Neural cell (in vitro differentiated cells): ENCODE data around the gene RASL12. TPM values are rescaled to one million over a fixed set of nuclear protein-coding genes. Genes with fewer than 3 reads are reported as not detected.
"Not testable (repeated sequence)": the region's sequence is repeated elsewhere in the genome, so short reads cannot be mapped to it uniquely, and the experiment has no call there.

Experiments
- H2AFZ ChIP-seq: fragments of 200-600, 300-800 bp; sonication (generic), shearing (Covaris generic); 2 replicates; pipeline ENCODE4 v1.6.0; 2014; ENCODE audit warnings: low read depth, mild to moderate bottlenecking, antibody characterized with exemption, low read length, moderate library complexity
- H3F3A ChIP-seq: fragments of 200-600 bp; shearing (Covaris generic); 2 replicates; pipeline ENCODE4 v1.6.1; 2016; ENCODE audit warnings: mild to moderate bottlenecking, moderate library complexity, mixed read lengths, antibody characterized with exemption, low read length; ENCODE audit not compliant: insufficient read depth, poor library complexity, severe bottlenecking
- H3K27ac ChIP-seq: fragments of 200-600, 300-800 bp; sonication (generic), shearing (Covaris generic); 2 replicates; pipeline ENCODE4 v1.5.1; 2014; ENCODE audit warnings: mild to moderate bottlenecking, low read length, moderate library complexity
- H3K27me3 ChIP-seq: fragments of 300-800, 200-600 bp; sonication (generic), shearing (Covaris generic); 2 replicates; pipeline ENCODE4 v1.6.0; 2014; ENCODE audit warnings: mild to moderate bottlenecking, low read depth, low read length, moderate library complexity; ENCODE audit not compliant: insufficient read depth
- H3K36me3 ChIP-seq: fragments of 300-800, 200-600 bp; sonication (generic), shearing (Covaris generic); 2 replicates; pipeline ENCODE4 v1.5.1; 2014; ENCODE audit warnings: mild to moderate bottlenecking, antibody characterized with exemption, low read length, moderate library complexity; ENCODE audit not compliant: insufficient read depth
- H3K4me2 ChIP-seq: fragments of 300-800, 200-600 bp; sonication (generic), shearing (Covaris generic); 2 replicates; pipeline ENCODE4 v1.6.0; 2014; ENCODE audit warnings: mild to moderate bottlenecking, low read length
- H3K4me3 ChIP-seq: fragments of 300-800, 200-600 bp; sonication (generic), shearing (Covaris generic); 2 replicates; pipeline ENCODE4 v1.5.1; 2014; ENCODE audit warnings: mild to moderate bottlenecking, low read length, moderate library complexity
- H3K79me2 ChIP-seq: fragments of 200-600 bp; shearing (Covaris generic); replicated peaks from 2 replicates; pipeline ENCODE4 v1.6.0; 2014; ENCODE audit warnings: mild to moderate bottlenecking, low read length, moderate library complexity; ENCODE audit not compliant: insufficient read depth
- H3K9ac ChIP-seq: fragments of 300-800, 200-600 bp; sonication (generic), shearing (Covaris generic); 2 replicates; pipeline ENCODE4 v1.6.1; 2016; ENCODE audit warnings: mild to moderate bottlenecking, low read length, mixed read lengths
- H3K9me2 ChIP-seq: fragments of 200-600 bp; shearing (Covaris generic); 2 replicates; pipeline ENCODE4 v1.6.1; 2016; ENCODE audit warnings: mild to moderate bottlenecking, low read length, mixed read lengths; ENCODE audit not compliant: insufficient read depth
- H3K9me3 ChIP-seq: fragments of 200-600, 300-800 bp; sonication (generic), shearing (Covaris generic); 2 replicates; pipeline ENCODE4 v1.6.1; 2016; ENCODE audit warnings: mild to moderate bottlenecking, mixed run types, low read length, moderate library complexity, mixed read lengths
- H4K20me1 ChIP-seq: fragments of 200-600 bp; shearing (Covaris generic); 2 replicates; pipeline ENCODE4 v1.6.1; 2016; ENCODE audit warnings: mild to moderate bottlenecking, mixed run types; ENCODE audit not compliant: insufficient read depth
- CTCF ChIP-seq: fragments of 450-650 bp; IDR thresholded peaks from 2 replicates; pipeline ENCODE4 v1.5.1; 2014; ENCODE audit warnings: antibody characterized with exemption, mild to moderate bottlenecking, moderate library complexity; ENCODE audit not compliant: poor library complexity, severe bottlenecking
- EP300 ChIP-seq: fragments of 450-650 bp; conservative IDR thresholded peaks from 2 replicates; pipeline ENCODE4 v1.6.1; 2014; ENCODE audit warnings: antibody characterized with exemption, mild to moderate bottlenecking, moderate library complexity; ENCODE audit not compliant: poor library complexity, severe bottlenecking
- EZH2 ChIP-seq: fragments of 200-600, 300-800 bp; shearing (Covaris generic), sonication (generic); IDR thresholded peaks from 2 replicates; pipeline ENCODE4 v1.6.1; 2014; ENCODE audit warnings: antibody characterized with exemption, low read length, borderline replicate concordance, mild to moderate bottlenecking; ENCODE audit not compliant: insufficient read depth, poor library complexity, severe bottlenecking
- MXI1 ChIP-seq: fragments of 450-650 bp; conservative IDR thresholded peaks from 2 replicates; pipeline ENCODE4 v1.6.1; 2014; ENCODE audit warnings: antibody characterized with exemption, mild to moderate bottlenecking; ENCODE audit not compliant: poor library complexity, severe bottlenecking
- POLR2AphosphoS5 ChIP-seq: IDR thresholded peaks from 2 replicates; pipeline ENCODE4 v1.6.1; 2012
- RAD21 ChIP-seq: fragments of 450-650 bp; conservative IDR thresholded peaks from 2 replicates; pipeline ENCODE4 v1.6.1; 2014; ENCODE audit warnings: antibody characterized with exemption, mild to moderate bottlenecking, moderate library complexity
- REST ChIP-seq: IDR thresholded peaks from 2 replicates; pipeline ENCODE4 v1.6.1; 2012; ENCODE audit warnings: borderline replicate concordance
- SMC3 ChIP-seq: fragments of 450-650 bp; conservative IDR thresholded peaks from 2 replicates; pipeline ENCODE4 v1.6.1; 2014; ENCODE audit warnings: antibody characterized with exemption, mild to moderate bottlenecking, moderate library complexity; ENCODE audit not compliant: poor library complexity
- TAF1 ChIP-seq: IDR thresholded peaks from 2 replicates; pipeline ENCODE4 v1.6.1; 2012; ENCODE audit warnings: low read depth
- polyA plus RNA-seq: library from polyadenylated mRNA; depleted of rRNA; stranded (reverse); fragments of >200 nt; gene quantifications from 2 replicates; pipeline ENCODE4 v1.2.3, GENCODE V29; 2014

RASL12 gene
- polyA plus RNA-seq, 1 donor from 2014 or later = not detected

GRCh38 chr15:65021488-65021887 lies 46.3 kb downstream of the RASL12 start:
- no peak overlapping the region for H2AFZ ChIP-seq
- TF ChIP-seq CTCF (no peak), EZH2 (no peak), MXI1 (no peak), TAF1 (no peak), REST (no peak), EP300 (no peak), RAD21 (no peak), SMC3 (no peak), POLR2AphosphoS5 (no peak)
- H3K4me2 ChIP-seq = no peak overlapping the region
- no peak overlapping the region for H3K4me3 ChIP-seq
- no peaks in the 10 kb centered on the region for H3K79me2 ChIP-seq
- no peaks in the 10 kb centered on the region for H3K9me3 ChIP-seq
- no peaks in the 10 kb centered on the region for H3K27me3 ChIP-seq
- H4K20me1 ChIP-seq = no peaks in the 10 kb centered on the region
- no peaks in the 10 kb centered on the region for H3F3A ChIP-seq
- H3K27ac ChIP-seq = no peak overlapping the region
- H3K36me3 ChIP-seq = no peaks in the 10 kb centered on the region
- no peak overlapping the region for H3K9ac ChIP-seq
- H3K9me2 ChIP-seq = no peaks in the 10 kb centered on the region

- peaks cover 4% of the 10 kb centered on the region for H3K36me3 ChIP-seq
- no peaks in the 10 kb centered on the region for H4K20me1 ChIP-seq
- no peaks in the 10 kb centered on the region for H3K9me3 ChIP-seq
- H3K9me2 ChIP-seq = no peaks in the 10 kb centered on the region
- no peak overlapping the region for H3K4me3 ChIP-seq
- no peaks in the 10 kb centered on the region for H3F3A ChIP-seq
- H3K27ac ChIP-seq = no peak overlapping the region
- H3K4me2 ChIP-seq = no peak overlapping the region
- no peak overlapping the region for H2AFZ ChIP-seq
- TF ChIP-seq SMC3 (no peak), EP300 (no peak)
- H3K79me2 ChIP-seq = no peaks in the 10 kb centered on the region
- no peak overlapping the region for H3K9ac ChIP-seq
- H3K27me3 ChIP-seq = no peaks in the 10 kb centered on the region
Observed at GRCh38 chr15:65020419-65020818, 47.4 kb downstream of the RASL12 start.

GRCh38 chr15:65011198-65011597 lies 56.6 kb downstream of the RASL12 start:
- not testable (repeated sequence) for H3K27me3 ChIP-seq, H3K4me3 ChIP-seq, H3F3A ChIP-seq, H3K79me2 ChIP-seq, H3K9ac ChIP-seq, H3K9me2 ChIP-seq, H3K4me2 ChIP-seq, H2AFZ ChIP-seq, H3K27ac ChIP-seq, H4K20me1 ChIP-seq, H3K9me3 ChIP-seq
- peaks cover 10% of the 10 kb centered on the region for H3K36me3 ChIP-seq
